ENCODE results near the gene BICC1. TPM values are rescaled to one million over a fixed set of nuclear protein-coding genes. Genes with fewer than 3 reads are reported as not detected.

Gene BICC1
- total RNA-seq, 1 experiment from 2014 or later = not detected

DNA sequence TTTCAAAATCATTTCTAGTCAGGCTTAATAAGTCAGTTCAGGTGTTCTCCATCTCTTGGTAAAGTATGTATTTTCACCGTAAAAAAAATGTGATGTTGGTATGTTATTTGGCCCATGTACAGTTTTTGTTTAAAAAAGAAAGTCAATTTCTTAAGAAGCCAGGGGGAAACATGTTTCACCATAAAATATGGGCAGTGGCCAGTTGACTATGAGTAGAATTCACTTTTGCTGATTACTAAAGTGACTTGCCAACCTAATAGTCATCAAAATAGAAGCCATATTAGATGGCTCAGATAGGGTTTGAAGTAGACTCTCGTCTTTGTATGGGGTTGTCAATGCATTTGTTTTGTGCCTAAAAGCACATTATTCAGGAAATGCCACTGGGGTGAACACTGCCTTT lies 266.3 kb downstream of the BICC1 start:
- H3K9ac ChIP-seq (ENCODE audit: low read length) = no peak overlapping the region
- no peaks in the 10 kb centered on the region for H4K20me1 ChIP-seq (ENCODE audit: insufficient read depth)
- H3K79me2 ChIP-seq (ENCODE audit: insufficient read depth, low read length) = no peaks in the 10 kb centered on the region
- no peak overlapping the region for H2AFZ ChIP-seq (ENCODE audit: low read depth, low read length, poor library complexity, severe bottlenecking)
- no peaks in the 10 kb centered on the region for H3K9me3 ChIP-seq (ENCODE audit: control insufficient read depth in 1 of 2, insufficient read depth in 1 of 2, low read depth in 1 of 2, low read length in 2 of 2)
- H3K4me3 ChIP-seq (replicated peaks in 1 of 2; ENCODE audit: low read depth in 1 of 2, low read length in 2 of 2) = no peak overlapping the region
- intact Hi-C loops (cut with micrococcal nuclease) = no loop called here
- H3K4me1 ChIP-seq (ENCODE audit: control insufficient read depth in 1 of 2, insufficient read depth in 2 of 2, low read length in 2 of 2) = no peaks in the 10 kb centered on the region
- POLR2A ChIA-PET = no interaction called here
- no peak for DNase-seq (ENCODE audit: low read depth, low spot score)
- no TSS peak for BruUV-seq (replicated peaks)
- RAD21 ChIA-PET (ENCODE audit: low non-redundant PET in 1 of 2, low total read pairs in 2 of 2, uncharacterized antibody in 2 of 2, unreplicated experiment in 2 of 2) = no interaction called here
- H3K9me2 ChIP-seq (ENCODE audit: insufficient read depth) = no peaks in the 10 kb centered on the region
- H3K27ac ChIP-seq (ENCODE audit: low read depth, low read length) = no peak overlapping the region
- CTCF ChIA-PET = no interaction called here
- no peak overlapping the region for H3K4me2 ChIP-seq (ENCODE audit: low read length)
- no peak for ATAC-seq
- no peak for TF ChIP-seq YY1 (IDR thresholded peaks at IDR 0.05; ENCODE audit: extremely low read depth, insufficient replicate concordance, low read depth, low read length)
- TF ChIP-seq, protein P1, sequence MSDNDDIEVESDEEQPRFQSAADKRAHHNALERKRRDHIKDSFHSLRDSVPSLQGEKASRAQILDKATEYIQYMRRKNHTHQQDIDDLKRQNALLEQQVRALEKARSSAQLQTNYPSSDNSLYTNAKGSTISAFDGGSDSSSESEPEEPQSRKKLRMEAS (IDR thresholded peaks at IDR 0.05) = no peak
- TF ChIP-seq, protein P2, sequence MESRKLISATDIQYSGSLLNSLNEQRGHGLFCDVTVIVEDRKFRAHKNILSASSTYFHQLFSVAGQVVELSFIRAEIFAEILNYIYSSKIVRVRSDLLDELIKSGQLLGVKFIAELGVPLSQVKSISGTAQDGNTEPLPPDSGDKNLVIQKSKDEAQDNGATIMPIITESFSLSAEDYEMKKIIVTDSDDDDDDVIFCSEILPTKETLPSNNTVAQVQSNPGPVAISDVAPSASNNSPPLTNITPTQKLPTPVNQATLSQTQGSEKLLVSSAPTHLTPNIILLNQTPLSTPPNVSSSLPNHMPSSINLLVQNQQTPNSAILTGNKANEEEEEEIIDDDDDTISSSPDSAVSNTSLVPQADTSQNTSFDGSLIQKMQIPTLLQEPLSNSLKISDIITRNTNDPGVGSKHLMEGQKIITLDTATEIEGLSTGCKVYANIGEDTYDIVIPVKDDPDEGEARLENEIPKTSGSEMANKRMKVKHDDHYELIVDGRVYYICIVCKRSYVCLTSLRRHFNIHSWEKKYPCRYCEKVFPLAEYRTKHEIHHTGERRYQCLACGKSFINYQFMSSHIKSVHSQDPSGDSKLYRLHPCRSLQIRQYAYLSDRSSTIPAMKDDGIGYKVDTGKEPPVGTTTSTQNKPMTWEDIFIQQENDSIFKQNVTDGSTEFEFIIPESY (IDR thresholded peaks at IDR 0.05; ENCODE audit: extremely low read depth, insufficient replicate concordance, low read length) = no peak
- no peak for TF ChIP-seq CBX3 (IDR thresholded peaks at IDR 0.05; ENCODE audit: low read depth)
- TF ChIP-seq ZNF274 (IDR thresholded peaks at IDR 0.05; ENCODE audit: low read depth, low read length) = no peak
- TF ChIP-seq, protein P3, sequence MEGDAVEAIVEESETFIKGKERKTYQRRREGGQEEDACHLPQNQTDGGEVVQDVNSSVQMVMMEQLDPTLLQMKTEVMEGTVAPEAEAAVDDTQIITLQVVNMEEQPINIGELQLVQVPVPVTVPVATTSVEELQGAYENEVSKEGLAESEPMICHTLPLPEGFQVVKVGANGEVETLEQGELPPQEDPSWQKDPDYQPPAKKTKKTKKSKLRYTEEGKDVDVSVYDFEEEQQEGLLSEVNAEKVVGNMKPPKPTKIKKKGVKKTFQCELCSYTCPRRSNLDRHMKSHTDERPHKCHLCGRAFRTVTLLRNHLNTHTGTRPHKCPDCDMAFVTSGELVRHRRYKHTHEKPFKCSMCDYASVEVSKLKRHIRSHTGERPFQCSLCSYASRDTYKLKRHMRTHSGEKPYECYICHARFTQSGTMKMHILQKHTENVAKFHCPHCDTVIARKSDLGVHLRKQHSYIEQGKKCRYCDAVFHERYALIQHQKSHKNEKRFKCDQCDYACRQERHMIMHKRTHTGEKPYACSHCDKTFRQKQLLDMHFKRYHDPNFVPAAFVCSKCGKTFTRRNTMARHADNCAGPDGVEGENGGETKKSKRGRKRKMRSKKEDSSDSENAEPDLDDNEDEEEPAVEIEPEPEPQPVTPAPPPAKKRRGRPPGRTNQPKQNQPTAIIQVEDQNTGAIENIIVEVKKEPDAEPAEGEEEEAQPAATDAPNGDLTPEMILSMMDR (IDR thresholded peaks at IDR 0.05 in 2 of 3, conservative IDR thresholded peaks at IDR 0.05 in 1 of 3; ENCODE audit: borderline replicate concordance in 1 of 3, insufficient read depth in 1 of 3, low read depth in 2 of 3, low read length in 2 of 3) = no peak
- TF ChIP-seq SIN3A (IDR thresholded peaks at IDR 0.05; ENCODE audit: low read depth) = no peak
- TF ChIP-seq POLR2A (IDR thresholded peaks at IDR 0.05; ENCODE audit: borderline replicate concordance, extremely low read depth, insufficient read depth, insufficient read length) = no peak
- no peak for TF ChIP-seq EZH2 (IDR thresholded peaks at IDR 0.05)
- no peak for TF ChIP-seq RAD21 (IDR thresholded peaks at IDR 0.05; ENCODE audit: low read depth)
- H3K36me3 ChIP-seq (ENCODE audit: control insufficient read depth in 1 of 2, insufficient read depth in 2 of 2, low read length in 2 of 2) = no peaks in the 10 kb centered on the region
- no peaks in the 10 kb centered on the region for H3K27me3 ChIP-seq (ENCODE audit: insufficient read depth, low read length)
